HG02885 (cell line): ENCODE results near the gene RRM2.

Source experiments
- ATAC-seq: cut with Tn5 transposase; IDR thresholded peaks from one replicate; pipeline ENCODE4 v1.9.1; 2021; ENCODE audit warnings: mild to moderate bottlenecking; ENCODE audit not compliant: unreplicated experiment, poor library complexity

Gene RRM2

DNA sequence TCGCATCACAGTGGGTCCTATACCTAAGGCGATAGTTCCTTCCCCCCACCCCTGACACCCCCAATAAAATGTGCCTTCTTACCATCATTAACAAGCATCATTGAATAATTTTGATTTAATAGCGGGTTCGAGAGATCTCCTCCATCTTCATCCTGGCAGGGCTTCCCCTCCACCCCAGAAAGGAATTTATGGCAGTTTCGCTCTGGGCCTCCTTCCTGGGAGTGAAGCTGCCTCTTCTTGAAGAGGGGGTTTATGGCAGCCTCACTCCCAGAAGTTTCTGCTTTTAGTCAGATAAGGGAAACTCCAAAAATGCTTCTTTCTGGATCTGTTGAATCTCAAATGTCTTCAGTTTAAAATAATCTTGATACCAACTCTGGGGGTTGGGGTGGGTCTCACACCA lies 45.7 kb downstream of the RRM2 start:
- ATAC-seq = no peak

DNA sequence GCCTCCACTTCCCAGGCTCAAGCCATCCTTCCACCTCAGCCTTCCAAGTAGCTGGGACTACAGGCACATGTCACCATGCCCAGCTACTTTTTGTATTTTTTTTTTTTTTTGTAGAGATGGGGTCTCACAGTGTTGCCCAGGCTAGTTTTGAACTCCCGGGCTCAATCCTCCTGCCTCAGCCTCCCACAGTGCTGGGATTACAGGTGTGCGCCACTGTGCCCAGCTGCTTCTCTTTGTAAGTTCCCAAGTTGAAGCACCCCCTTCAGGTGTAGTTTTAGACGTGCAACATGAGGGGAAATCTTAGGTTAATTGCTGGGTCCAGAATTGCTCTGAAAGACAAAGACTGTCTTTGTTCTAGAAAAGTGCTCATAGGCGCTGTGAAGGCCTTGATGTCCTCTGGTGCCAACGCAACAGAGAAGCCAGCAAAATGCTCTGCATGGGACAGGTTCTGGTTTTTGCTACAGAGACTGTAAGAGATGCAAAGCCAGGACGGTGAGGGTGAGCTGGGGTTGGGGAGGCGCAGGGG lies 46.6 kb downstream of the RRM2 start:
- ATAC-seq = no peak

DNA sequence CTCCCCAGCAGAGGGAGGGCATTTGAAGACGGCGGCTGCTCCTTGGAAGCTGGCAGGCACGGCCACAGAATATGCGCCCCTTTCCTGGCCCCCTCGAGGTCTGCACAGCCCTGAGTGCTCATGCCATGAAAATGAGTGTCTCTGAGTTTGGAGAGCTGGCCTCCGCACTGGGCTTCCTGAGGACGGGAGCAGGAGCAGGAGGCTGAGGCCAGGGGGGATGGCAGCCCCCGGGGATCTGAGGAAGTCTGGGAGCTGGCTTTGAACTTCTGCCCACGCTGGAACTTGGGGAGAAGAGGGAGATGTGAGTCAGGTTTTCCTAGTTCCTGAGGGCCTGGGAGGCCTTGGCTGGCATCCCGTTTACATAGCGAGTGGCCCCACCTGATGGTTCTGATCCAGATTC lies 47.0 kb downstream of the RRM2 start:
- ATAC-seq = no peak

DNA sequence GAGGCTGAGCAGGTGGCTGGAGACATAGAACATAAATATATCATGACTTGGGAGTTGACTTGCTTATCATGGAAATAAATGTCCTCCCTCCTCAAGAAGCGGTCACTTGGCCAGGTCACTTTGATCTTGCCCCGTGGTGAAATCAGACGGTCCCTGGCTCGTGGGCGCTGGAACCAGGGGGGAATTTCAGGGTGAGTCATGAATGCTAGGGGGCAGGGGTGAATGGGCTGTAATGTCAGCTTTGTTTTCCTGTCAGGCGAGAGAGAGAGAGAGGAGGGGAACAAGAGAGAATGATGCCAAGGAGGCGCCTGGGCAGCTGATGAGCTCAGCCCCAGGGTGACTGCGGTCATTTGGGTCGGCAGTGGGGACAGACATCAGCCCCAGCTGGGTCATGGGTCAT lies 47.7 kb downstream of the RRM2 start:
- ATAC-seq = no peak

DNA sequence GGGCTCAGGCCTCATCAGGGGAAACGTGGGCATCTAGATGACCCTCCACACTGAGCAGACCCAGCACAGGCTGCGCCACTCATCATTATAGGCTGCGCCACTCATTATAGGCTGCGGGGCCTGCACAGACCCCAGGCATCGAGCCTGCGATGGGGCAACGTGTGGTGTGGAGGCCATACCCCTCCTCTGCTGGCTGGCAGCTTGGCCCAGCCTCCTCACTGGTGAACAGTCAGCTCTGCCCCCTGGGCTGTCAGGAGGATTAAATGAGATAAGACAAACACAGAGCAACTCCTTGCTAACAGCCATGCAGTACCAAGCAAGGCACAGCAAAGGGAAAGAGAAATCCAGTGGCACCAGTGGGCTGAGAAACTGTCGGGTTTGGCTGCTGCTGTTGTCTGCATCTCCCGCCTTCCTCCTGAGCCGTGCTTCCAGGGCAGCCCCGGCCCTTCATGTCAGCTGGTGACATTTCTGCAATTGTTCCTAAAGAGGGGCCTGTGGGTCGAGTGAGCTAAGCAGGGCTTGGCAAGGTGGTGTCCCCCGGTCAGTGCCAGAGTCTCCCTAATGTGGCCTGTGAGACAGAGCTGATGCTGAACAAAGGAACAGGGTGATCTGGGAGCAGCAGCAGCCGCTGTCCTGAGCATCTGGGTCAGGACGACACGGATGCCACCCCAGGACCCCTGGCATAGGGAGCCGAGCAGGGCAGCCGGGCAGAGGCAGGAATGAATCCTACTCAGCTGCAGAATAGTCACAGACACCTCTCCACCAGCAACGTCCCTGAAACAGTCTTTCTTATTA lies 48.7 kb downstream of the RRM2 start:
- ATAC-seq = no peak

DNA sequence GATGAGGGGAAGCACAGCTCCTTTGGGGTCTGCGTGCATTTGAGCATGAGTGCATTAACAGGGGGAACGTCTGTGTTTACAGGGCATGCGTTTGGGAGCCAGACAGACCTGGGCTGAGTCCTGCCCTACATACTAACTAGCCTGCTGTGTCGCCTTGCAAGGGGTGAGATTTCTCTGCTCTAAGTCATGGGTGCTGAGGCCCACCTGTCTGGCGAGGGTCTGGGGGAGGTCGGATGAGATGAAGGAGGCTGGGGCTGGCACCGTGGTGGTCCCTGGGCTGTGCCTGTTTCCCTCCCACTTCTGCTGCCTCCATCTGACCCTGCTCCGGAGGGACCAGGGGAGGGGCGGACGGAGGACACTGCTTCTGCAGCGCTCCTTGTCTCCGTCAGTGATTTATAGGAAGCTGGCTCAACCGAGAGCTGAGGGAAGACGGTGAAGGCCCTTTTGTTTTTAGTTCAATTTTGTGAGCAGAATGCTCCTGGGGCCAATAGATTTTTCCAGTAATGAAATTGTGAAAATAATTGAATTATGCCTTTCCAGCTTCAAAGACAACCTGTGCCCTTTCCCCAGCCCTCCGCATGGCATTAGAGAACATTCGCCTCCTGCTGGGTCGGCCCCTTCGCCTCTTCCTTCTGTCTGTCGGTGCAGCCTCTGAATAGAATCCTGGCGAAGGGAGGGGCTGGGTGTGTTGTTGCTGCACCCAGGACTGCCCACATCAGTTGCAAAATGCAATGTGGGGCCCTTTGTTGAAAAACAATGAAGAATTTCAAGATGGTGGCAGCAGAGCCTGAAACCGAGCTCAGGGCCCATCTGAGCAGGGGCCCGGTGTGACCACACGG lies 49.7 kb downstream of the RRM2 start:
- no peak for ATAC-seq

DNA sequence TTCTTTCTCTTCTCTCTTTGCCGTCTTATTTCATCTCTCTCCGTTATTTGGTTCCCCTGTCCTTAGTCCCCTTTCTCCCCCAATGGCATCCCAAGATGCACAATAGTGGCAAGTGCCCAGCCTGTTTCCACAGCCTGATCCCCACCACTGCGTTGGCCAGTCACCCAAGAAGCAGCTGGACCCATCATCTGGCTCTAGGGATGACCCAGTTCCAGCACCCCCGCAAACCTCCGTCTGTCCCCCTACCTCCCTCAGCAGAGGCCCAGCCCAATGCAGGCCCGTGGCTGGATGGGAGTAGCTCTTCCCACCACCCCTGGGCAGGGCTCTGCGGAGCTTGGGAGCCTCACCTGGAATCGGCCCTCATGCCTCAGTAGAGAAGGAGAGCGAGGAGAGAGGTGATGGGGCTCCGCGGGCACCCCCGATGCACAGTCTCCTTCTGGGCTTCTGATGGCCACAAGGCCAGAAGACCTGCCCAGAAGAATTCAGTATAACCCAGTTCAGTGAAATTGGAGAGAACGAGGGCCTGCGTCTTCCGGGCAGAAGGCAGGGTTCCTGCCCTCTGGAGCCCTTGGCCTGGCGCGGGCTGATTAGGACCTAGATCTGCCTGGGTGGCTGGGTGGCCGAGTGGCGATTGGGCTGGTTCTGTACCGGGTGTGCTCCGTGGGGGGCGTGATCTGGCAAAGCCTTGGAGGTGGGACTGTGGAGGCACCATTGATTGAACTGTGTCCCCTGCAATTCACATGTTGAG lies 50.9 kb downstream of the RRM2 start:
- ATAC-seq = no peak

DNA sequence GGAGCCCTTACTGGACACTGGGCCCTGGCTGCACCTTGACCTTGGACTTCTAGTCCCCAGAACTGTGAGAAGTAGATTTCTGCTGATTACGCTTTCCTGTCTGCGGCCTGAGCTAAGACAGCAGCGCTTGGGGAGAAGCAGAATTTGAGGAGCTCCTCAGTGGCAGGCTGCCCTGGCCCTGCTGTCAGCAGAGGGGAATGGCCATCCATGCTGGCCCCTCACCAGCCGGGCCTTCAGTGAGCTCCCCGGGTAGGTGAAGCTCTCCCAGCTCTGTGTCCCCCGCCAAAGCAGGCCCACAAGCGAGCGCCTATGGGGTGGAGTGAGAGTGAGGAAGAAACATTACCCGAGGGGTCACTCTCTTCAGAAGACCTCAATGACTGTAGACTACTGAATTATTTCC lies 51.6 kb downstream of the RRM2 start:
- no peak for ATAC-seq

DNA sequence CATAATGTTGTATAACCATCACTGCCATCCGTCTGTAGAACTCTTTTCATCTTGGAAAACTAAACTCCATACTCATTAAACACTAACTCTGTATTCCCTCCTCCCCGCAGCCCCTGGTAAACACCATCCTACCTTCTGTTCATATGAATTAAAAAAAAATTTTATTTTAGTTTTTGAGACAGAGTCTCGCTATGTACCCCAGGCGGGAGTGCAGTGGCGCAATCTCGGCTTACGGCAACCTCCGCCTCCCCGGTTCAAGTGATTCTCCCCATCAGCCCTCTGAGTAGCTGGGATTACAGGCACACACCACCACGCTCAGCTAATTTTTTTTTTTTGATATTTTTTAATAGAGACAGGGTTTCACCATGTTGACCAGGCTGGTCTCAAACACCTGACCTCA lies 52.9 kb downstream of the RRM2 start:
- ATAC-seq = no peak

DNA sequence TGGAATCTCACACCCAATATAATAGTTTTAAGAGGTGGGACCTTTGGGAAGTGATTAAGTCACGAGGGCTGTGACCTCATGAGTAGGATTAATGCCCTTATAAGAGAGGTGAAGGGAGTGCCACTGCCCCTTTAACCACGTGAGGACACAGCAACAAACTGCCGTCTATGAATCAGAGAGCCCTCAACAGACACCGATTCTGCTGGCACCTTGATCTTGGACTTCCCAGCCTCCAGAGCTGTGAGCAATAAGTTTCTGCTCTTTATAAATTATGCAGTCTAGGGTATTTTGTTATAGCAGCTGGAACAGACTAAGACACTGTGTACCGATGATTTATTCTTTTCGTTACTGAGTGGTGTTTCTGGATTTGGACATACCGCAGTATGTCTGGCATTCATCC lies 56.2 kb downstream of the RRM2 start:
- no peak for ATAC-seq

DNA sequence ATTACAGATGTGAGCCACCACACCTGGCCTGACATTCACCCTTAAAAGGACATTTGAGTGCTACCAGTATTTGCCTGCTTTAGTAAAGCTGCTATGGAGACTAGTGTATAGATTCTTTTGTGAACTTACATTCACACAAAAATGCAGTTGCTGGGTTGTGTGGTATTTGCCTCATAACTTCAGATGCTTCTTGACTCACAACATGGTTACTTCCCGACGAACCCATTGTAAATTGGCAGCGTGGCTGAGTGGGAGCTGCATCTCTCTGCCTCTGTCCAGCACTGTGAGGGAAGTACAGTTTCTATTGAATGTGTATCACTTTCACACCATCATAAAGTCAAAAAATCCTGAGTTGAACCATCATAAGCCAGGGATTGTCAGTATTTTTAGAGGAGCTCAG lies 56.9 kb downstream of the RRM2 start:
- no peak for ATAC-seq

DNA sequence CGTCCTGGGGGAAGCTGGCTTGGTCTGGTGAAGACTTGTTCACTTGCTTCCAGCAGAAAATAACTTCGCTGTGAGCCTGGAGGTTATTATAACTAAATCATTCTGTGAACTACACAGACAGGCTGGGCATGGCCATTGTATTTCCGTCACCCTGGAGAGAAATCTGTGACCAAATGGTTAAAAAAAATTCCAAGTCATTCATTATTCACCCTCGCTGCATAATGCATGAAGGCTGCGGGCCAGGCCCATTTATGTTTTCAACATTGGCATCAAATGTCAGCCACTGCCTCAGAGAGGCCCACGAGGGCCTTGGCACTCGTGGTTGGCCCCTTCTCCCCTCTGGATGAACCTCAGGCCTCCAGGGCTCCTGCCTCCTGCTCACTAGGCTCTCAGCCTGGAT lies 57.7 kb downstream of the RRM2 start:
- ATAC-seq = no peak
